ENCODE measurements around the gene CA11. TPM values are rescaled to one million over a fixed set of nuclear protein-coding genes. Genes with fewer than 3 reads are reported as not detected.

Gene CA11
- total RNA-seq, 1 experiment from 2014 or later, result 2.1 TPM

DNA sequence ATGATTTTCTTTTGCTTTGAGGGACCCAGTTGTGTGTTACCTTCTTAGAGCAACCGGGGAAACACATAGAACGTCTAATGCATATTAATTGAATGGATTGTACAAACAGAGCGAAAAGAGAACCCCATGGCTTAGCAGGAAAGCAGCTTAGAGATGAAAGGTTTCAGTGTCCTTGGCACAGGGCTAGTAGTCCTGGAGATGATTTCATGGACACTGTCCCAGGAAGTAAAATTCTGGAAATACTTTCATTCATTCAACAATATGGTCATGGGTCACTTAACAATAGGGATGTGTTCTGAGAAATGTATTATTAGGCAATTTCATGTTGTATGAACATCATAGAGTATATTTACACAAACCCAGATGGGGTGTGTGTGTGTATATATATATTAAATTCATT, 40.1 kb upstream of the CA11 start:
- H3K4me1 Mint-ChIP-seq (ENCODE audit: low read depth, unreplicated experiment), result peaks cover 13% of the 10 kb centered on the region
- TF ChIP-seq, protein P1, sequence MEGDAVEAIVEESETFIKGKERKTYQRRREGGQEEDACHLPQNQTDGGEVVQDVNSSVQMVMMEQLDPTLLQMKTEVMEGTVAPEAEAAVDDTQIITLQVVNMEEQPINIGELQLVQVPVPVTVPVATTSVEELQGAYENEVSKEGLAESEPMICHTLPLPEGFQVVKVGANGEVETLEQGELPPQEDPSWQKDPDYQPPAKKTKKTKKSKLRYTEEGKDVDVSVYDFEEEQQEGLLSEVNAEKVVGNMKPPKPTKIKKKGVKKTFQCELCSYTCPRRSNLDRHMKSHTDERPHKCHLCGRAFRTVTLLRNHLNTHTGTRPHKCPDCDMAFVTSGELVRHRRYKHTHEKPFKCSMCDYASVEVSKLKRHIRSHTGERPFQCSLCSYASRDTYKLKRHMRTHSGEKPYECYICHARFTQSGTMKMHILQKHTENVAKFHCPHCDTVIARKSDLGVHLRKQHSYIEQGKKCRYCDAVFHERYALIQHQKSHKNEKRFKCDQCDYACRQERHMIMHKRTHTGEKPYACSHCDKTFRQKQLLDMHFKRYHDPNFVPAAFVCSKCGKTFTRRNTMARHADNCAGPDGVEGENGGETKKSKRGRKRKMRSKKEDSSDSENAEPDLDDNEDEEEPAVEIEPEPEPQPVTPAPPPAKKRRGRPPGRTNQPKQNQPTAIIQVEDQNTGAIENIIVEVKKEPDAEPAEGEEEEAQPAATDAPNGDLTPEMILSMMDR (IDR thresholded peaks at IDR 0.05; ENCODE audit: unreplicated experiment), result no peak

DNA sequence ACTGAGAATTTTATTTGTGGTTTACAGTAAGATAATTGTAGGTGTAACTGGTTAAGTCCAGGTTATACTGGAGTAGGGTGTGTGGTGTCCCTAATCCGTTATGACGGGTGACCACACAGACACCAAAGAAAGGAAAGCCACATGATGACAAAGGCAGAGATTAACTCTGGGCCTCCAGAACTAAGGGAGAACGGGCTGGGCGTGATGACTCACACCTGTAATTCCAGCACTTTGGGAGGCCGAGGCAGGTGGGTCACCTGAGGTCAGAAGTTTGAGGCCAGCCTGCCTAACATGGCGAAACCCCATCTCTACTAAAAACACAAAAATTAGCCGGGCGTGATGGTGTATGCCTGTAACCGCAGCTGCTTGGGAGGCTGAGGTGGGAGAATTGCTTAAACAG, 39.6 kb upstream of the CA11 start:
- intact Hi-C loops (cut with micrococcal nuclease; ENCODE audit: unreplicated experiment), result no loop called here
- no peak overlapping the region for H3K27ac Mint-ChIP-seq (ENCODE audit: unreplicated experiment)

More for the DNA sequence above, 40.1 kb upstream of the CA11 start:
- Mint-ChIP-seq H3K27me3 (ENCODE audit: unreplicated experiment) (no peaks in the 10 kb centered on the region), H3K36me3 (ENCODE audit: insufficient read depth, unreplicated experiment) (no peaks in the 10 kb centered on the region), H3K9me3 (ENCODE audit: low read depth, unreplicated experiment) (no peaks in the 10 kb centered on the region), H3K27ac (ENCODE audit: unreplicated experiment) (no peak overlapping the region), H3K4me3 (ENCODE audit: low read depth, unreplicated experiment) (no peak overlapping the region)
- BruUV-seq (replicated peaks), result no TSS peak
- no peak for DNase-seq
- CTCF ChIA-PET, result interaction anchor here (0.6 to 0.7 kb wide), 2 partner anchors 53 to 254 kb away, joined by 3 to 5 read pairs; no protein-coding TSS in a partner anchor
- intact Hi-C loops (cut with micrococcal nuclease; ENCODE audit: unreplicated experiment), result no loop called here

DNA sequence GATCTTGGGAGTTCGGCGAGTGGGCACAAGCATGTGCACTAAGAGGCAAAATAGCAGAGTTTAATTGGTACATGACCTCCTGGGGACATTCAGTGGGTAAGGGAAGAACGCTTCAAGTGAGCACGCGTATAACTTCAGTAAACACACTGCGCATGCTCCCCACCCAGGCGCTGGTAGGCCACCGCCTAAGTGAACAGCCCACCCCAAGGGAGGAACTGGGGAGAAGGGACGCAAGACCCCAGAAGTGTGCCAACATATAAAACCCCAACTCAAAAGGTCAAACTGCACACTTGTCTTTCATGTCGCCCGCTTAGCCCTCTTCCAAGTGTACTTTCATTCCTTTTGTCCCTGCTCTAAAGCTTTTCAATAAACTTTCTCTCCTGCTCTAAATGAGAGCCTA, 37.4 kb upstream of the CA11 start:
- TF ChIP-seq, protein P1 (IDR thresholded peaks at IDR 0.05; ENCODE audit: unreplicated experiment), result no peak
- H3K9me3 Mint-ChIP-seq (ENCODE audit: low read depth, unreplicated experiment), result no peaks in the 10 kb centered on the region
- no peak overlapping the region for H3K27ac Mint-ChIP-seq (ENCODE audit: unreplicated experiment)
- no TSS peak for BruUV-seq (replicated peaks)
- no peaks in the 10 kb centered on the region for H3K27me3 Mint-ChIP-seq (ENCODE audit: unreplicated experiment)
- DNase-seq, result no peak
- H3K4me1 Mint-ChIP-seq (ENCODE audit: low read depth, unreplicated experiment), result peaks cover 15% of the 10 kb centered on the region
- no peak overlapping the region for H3K4me3 Mint-ChIP-seq (ENCODE audit: low read depth, unreplicated experiment)
- intact Hi-C loops (cut with micrococcal nuclease; ENCODE audit: unreplicated experiment), result no loop called here
- H3K36me3 Mint-ChIP-seq (ENCODE audit: insufficient read depth, unreplicated experiment), result no peaks in the 10 kb centered on the region
- CTCF ChIA-PET, result interaction anchor here (3.0 kb wide), 1 partner anchor 12 kb away, joined by 6 read pairs; the partner anchor contains the start of gene FUT2

More for the DNA sequence above, 39.6 kb upstream of the CA11 start:
- Mint-ChIP-seq H3K4me3 (ENCODE audit: low read depth, unreplicated experiment) (no peak overlapping the region), H3K27me3 (ENCODE audit: unreplicated experiment) (no peaks in the 10 kb centered on the region), H3K4me1 (ENCODE audit: low read depth, unreplicated experiment) (peaks cover 13% of the 10 kb centered on the region), H3K9me3 (ENCODE audit: low read depth, unreplicated experiment) (no peaks in the 10 kb centered on the region), H3K36me3 (ENCODE audit: insufficient read depth, unreplicated experiment) (no peaks in the 10 kb centered on the region)
- no TSS peak for BruUV-seq (replicated peaks)
- TF ChIP-seq, protein P1 (IDR thresholded peaks at IDR 0.05; ENCODE audit: unreplicated experiment), result no peak
- peak; percentile 55 for DNase-seq
- CTCF ChIA-PET, result interaction anchor here (0.6 to 0.7 kb wide), 2 partner anchors 53 to 255 kb away, joined by 3 to 5 read pairs; no protein-coding TSS in a partner anchor

DNA sequence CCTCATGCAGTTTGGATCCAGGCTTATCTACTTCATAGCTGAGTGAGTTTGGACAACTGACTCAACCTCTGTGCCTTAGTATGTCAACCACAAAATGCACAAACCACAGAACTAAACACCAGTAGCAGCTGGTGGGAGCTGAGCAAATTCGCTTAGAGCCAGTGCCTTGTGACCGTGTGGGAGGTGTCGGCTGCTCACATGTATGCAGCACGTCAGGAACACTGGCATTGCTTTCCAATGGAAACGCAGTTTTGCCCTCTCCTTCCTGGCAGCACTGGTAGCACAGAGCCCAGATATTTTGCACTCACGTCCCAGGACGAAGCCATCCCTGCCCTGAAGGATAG, 35.1 kb upstream of the CA11 start:
- Mint-ChIP-seq H3K36me3 (ENCODE audit: insufficient read depth, unreplicated experiment) (no peaks in the 10 kb centered on the region), H3K9me3 (ENCODE audit: low read depth, unreplicated experiment) (no peaks in the 10 kb centered on the region), H3K4me3 (ENCODE audit: low read depth, unreplicated experiment) (no peak overlapping the region), H3K27me3 (ENCODE audit: unreplicated experiment) (no peaks in the 10 kb centered on the region), H3K27ac (ENCODE audit: unreplicated experiment) (no peak overlapping the region), H3K4me1 (ENCODE audit: low read depth, unreplicated experiment) (peaks cover 34% of the 10 kb centered on the region)
- intact Hi-C loops (cut with micrococcal nuclease; ENCODE audit: unreplicated experiment), result no loop called here
- DNase-seq, result no peak
- TF ChIP-seq, protein P1 (IDR thresholded peaks at IDR 0.05; ENCODE audit: unreplicated experiment), result no peak
- CTCF ChIA-PET, result interaction anchor here (0.7 kb wide), 1 partner anchor 15 kb away, joined by 3 read pairs; the partner anchor contains the start of gene FUT2
- no TSS peak for BruUV-seq (replicated peaks)

All from Calu3 (cell line).